Activated CD4-positive, CD25-positive, alpha-beta regulatory T cell treated with anti-CD3 and anti-CD28 coated beads, Interleukin-2, amount 50 U/mL, for 16 hours (primary cell): Measurements from ENCODE around the gene HMGA1.

Source experiments
- DNase-seq: peaks from one replicate; pipeline ENCODE4 v3.0.0-alpha.2; 2020; ENCODE audit warnings: low read depth, low spot score

HMGA1 gene

DNA sequence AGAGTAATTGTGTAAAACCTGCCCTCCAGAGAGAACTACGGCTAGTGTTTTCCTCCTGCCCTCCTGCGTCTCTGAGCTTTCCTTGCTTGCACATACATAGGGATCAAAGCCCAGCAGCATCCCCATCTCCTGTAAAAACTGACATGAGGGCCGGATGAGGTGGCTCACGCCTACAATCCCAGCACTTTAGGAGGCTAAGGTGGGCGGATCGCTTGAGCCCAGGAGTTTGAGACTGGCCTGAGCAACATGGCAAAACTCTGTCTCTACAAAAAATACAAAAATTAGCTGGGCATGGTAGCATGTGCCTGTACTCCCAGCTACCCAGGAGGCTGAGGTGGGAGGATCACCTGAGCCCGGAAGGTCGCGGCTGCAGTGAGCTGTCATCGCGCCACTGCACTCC, 52.5 kb downstream of the HMGA1 start:
- DNase-seq: no peak

DNA sequence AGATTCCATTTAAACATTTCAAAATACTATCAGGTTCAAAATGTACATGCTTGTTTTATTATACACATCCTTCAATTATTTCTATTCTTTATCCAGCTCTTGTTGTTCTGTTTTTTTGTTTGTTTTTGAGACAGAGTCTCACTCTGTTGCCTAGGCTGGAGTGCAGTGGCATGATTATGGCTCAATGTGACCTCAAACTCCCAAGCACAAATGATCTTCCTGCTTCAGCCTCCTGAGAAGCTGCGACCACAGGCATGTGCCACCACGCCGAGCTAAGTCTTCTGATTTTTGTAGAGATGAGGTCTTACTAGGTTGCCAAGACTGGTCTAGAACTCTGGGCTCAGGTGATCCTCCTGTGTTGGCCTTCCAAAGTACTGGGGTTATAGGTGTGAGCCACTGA, 56.3 kb downstream of the HMGA1 start:
- DNase-seq: no peak

DNA sequence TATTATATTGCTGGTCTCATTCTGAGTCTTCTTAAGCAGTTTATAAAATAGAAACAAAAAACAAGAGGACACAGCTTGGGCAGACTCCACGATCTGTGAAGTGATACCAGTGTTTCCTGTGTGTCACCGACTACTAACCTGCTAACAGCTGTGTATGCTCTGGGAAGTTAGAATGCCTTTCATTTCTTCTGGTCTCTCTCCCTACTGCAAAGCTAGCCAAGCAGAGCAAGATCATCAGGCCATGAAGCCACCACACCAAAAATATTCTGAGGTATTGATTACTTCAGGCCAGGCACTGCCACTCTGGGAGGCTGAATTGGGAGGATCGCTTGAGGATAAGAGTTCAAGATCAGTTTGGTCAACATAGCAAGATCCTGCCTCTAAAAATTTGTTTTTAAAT, 59.0 kb downstream of the HMGA1 start:
- no peak for DNase-seq
